Esophagus squamous epithelium (tissue), 4 donors: ENCODE results near the gene HMGN1.

Source experiments
- CTCF ChIP-seq, 6 experiments: fragments of 450-650 bp in 4 of 6; fragments of 200-600 bp in 2 of 6; sonication (generic) in 2 of 6; IDR thresholded peaks; one replicate each; pipeline ENCODE4 v1.5.1; 2016 to 2019; ENCODE audit warnings: antibody characterized with exemption in 6 of 6, mild to moderate bottlenecking in 4 of 6, moderate library complexity in 4 of 6
- POLR2A ChIP-seq, 4 donors: fragments of 450-650 bp; IDR thresholded peaks; one replicate each; pipeline ENCODE4 v1.6.1; 2017; ENCODE audit warnings: antibody characterized with exemption in 4 of 4, mild to moderate bottlenecking in 4 of 4, moderate library complexity in 3 of 4

- TF ChIP-seq CTCF (IDR thresholded peaks at IDR 0.05) = no peak
- TF ChIP-seq POLR2A (IDR thresholded peaks at IDR 0.05) = no peak
Observed at GRCh38 chr21:39332175-39332574, 16.7 kb downstream of the HMGN1 start.
